Cardiac fibroblast (primary cell): ENCODE results near the gene SNCB.
A peak's percentile ranks its signal among the peaks of the same experiment; 100 is the strongest.
"Not testable (repeated sequence)": the region's sequence is repeated elsewhere in the genome, so short reads cannot be mapped to it uniquely, and the experiment has no call there.

Experiments
- DNase-seq, 2 donors: peaks; one replicate each; pipeline versions ENCODE4 v3.0.0 to v3.0.0-alpha.2; 2010; ENCODE audit warnings: low read depth in 2 of 2
- H3K4me3 ChIP-seq, 2 donors: replicated peaks in 1 of 2; 1 replicate in 1 of 2; 2 replicates in 1 of 2; pipeline ENCODE4 v1.5.1; 2011; ENCODE audit warnings: low read depth in 2 of 2, low read length in 2 of 2, mild to moderate bottlenecking in 2 of 2, moderate library complexity in 1 of 2
- CTCF ChIP-seq: IDR thresholded peaks from one replicate; pipeline ENCODE4 v1.5.1; 2011; ENCODE audit warnings: low read depth, mild to moderate bottlenecking, low read length, inconsistent platforms

Gene SNCB

GRCh38 chr5:176603091-176603490, 27.2 kb downstream of the SNCB start:
- no peak for DNase-seq
- no peak for TF ChIP-seq CTCF
- H3K4me3 ChIP-seq, result no peak overlapping the region

GRCh38 chr5:176601901-176602482, 28.3 kb downstream of the SNCB start:
- no peak for TF ChIP-seq CTCF
- DNase-seq, result no peak

GRCh38 chr5:176599749-176600430, 30.4 kb downstream of the SNCB start:
- DNase-seq, H3K4me3 ChIP-seq: not testable (repeated sequence)

More at GRCh38 chr5:176601901-176602482, 28.3 kb downstream of the SNCB start:
- H3K4me3 ChIP-seq, result no peak overlapping the region

GRCh38 chr5:176597417-176598389, 32.6 kb downstream of the SNCB start:
- TF ChIP-seq CTCF, result no peak
- H3K4me3 ChIP-seq, result no peak overlapping the region
- no peak for DNase-seq

- no peak for TF ChIP-seq CTCF
- peak; percentile 40 to 45 for DNase-seq
- H3K4me3 ChIP-seq, result peak overlapping the region in 1 of 2 donors; percentile 28
These were observed 33.5 kb downstream of the SNCB start for GRCh38 chr5:176596689-176597416.

GRCh38 chr5:176596069-176596644, 34.2 kb downstream of the SNCB start:
- no peak overlapping the region for H3K4me3 ChIP-seq
- TF ChIP-seq CTCF, result no peak
- DNase-seq, result no peak
